GM18858 (cell line): ENCODE results near the gene LRCOL1.

ENCODE experiments used
- ATAC-seq: cut with Tn5 transposase; IDR thresholded peaks from one replicate; pipeline ENCODE4 v1.9.1; 2021; ENCODE audit not compliant: unreplicated experiment

LRCOL1 gene

DNA sequence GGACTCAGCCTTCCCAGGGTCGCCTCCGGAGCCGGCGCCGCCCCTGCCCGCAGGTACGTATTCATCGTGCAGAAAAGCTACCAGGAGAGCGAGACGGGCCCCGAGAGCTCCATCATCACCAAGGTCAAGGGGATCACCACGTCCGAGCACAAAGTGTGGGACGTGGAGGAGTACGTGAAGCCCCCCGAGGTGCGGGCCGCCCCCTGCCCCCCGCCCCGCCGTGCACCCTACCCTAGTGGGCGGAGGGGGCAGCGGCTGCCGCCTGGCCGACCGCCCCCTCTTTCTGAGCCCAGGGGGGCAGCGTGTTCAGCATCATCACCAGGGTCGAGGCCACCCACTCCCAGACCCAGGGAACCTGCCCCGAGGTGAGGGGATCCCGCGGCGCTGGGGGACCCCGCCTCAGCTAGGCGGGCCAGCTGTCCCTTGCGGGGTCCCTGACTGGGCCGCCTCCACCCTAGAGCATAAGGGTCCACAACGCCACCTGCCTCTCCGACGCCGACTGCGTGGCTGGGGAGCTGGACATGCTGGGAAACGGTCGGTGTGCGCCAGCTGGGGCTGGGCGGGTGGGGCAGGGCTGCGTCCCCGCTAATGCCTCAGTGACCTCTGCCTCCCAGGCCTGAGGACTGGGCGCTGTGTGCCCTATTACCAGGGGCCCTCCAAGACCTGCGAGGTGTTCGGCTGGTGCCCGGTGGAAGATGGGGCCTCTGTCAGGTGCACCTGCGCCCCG is 9.2 kb upstream of the LRCOL1 start:
- no peak for ATAC-seq

GRCh38 chr12:132619071-132619385 is 8.6 kb upstream of the LRCOL1 start:
- ATAC-seq: no peak

- ATAC-seq: no peak
Observed at GRCh38 chr12:132618683-132619043, 8.3 kb upstream of the LRCOL1 start, which contains the start of gene P2RX2. TSS of gene P2RX2 (plus strand) at chr12:132618776. CDS start at chr12:132618817, 41 bp downstream.

DNA sequence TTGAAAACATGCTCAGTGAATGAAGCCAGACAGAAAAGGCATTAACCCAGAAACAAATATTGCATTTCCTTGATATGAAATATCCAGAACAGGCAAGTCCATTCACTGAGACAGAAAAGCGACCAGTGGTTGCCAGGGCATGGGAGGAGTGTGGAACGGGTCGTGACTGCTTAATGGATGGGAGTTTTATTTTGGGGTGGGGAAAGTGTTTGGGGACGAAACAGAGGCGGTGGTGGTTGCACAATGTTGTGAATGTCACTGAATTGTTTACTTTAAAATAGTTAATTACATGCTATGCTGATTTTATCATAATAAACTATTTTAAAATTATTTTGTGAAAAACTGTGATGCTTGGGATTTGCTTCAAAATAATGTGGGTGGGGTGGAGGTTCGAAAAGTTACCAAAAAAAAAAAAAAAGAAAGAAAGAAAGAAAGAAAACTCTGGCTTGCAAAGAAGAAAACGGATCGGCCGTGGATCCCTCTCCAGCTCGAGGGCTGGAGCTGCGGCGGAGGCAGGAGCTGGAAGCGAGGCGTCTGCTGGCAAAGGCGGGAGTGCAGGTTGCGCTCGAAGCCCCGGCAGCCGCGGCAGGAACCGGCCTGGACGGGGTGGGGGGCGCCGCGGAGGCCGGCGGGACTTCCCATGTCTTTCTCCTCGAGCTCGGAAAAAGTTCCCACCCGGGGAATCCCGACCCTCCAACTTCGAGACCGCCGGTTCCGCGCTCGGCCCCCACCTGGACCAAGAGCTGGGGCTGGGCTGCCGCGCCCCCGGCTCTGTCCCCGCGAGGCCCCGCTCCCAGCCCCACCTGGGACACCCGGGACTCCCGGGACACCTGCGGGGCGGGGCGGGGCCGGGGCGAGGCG is 7.7 kb upstream of the LRCOL1 start:
- ATAC-seq: no peak

GRCh38 chr12:132617135-132617701 is 6.8 kb upstream of the LRCOL1 start:
- ATAC-seq: no peak

GRCh38 chr12:132615579-132616038 is 5.2 kb upstream of the LRCOL1 start:
- ATAC-seq: no peak

DNA sequence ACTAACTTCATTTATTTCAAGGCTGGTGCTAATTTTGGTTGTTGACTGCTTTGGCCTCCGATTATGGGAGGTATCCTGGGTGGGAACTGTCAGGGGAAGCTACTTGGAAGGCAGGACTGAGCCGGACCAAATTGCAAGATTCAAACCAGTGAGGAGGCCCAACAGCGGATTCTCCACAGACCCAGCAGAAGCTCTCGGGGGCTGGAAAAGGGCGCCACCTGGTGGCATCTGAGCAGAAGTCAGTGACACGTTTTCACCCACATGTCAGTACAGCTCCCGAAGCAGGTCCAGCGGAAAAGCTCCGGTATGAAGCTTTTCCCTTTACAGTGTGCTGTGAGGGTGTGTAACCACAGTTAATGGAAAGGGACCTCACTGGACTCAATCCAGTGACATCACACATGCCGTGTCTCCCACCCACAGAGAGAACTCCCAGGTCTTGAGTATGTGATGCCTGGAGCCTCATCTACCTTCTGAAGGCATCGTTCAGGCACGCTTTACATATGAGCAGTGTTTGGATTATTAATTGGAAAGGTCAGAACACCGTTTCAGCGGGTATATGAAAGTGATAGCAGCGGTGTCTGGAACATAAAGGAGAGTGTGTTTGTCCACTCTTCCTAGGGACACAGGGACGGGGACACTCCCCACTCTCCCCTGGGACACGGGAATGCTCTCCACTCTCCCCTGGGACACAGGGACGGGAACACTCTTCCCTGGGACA is 4.6 kb upstream of the LRCOL1 start:
- ATAC-seq: no peak

- ATAC-seq: no peak
Observed at GRCh38 chr12:132614029-132614428, 3.6 kb upstream of the LRCOL1 start.

- ATAC-seq: no peak
Observed at GRCh38 chr12:132611620-132612019, 1.2 kb upstream of the LRCOL1 start.

DNA sequence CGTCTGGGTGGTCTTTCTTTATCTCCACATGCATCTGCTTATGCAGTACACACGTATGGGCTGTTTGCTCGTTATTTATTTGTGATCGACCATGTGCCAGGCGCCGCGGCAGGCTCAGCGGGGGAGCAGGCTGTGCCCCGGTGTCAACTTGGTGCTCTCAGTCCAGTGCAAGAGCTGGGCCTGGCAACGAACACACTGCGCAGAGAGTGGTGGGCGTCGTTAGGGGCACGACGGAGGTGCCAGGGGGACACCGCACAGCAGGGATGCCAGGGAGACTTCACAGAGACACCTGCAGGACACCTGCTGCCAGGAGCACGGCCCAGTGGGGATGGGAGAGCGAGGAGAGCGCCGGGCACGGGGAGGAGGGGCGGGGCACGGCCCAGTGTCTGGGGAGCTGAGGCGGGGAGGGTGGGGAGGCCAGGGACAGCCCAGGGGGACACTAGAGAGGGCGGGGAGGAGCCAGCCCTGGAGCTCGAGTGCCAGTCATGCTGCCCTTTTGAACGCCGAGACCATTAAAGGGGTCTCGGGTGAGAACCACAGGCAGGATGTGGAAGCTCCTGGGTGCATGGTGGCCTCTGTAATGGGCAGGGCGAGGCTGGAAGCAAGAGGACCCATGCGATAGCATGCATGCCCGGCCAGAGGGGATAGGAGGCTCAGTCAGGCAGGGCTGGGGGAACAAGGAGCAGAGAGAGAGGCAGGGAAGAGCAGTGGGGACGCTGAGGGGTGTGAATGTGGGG is 652 bp upstream of the LRCOL1 start:
- no peak for ATAC-seq

- ATAC-seq: no peak
Observed at GRCh38 chr12:132608231-132609171, 1.9 kb downstream of the LRCOL1 start.

GRCh38 chr12:132606927-132607326 is 3.5 kb downstream of the LRCOL1 start:
- ATAC-seq: no peak

- no peak for ATAC-seq
Observed at GRCh38 chr12:132606466-132606865, 3.9 kb downstream of the LRCOL1 start.

DNA sequence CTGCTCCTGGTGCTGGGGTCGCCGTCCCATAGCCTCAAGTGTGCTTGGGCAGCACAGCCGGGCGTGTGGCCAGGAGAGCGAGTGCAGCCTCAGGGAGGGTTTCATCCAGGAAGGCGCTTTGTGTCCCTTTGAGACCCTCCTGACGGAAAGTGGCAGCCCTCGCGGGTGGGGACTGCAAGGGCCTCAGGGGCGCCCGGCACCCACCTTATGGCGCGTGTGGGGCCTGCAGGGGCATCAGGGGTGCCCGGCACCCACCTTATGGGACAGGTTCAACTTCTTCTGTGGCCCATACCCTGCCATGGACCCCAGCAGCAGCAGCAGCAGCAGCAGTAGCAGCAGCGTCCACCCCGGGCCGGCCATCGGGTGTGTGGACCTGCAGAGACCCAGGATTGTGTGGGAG is 4.5 kb downstream of the LRCOL1 start:
- no peak for ATAC-seq

GRCh38 chr12:132604668-132605441 is 5.5 kb downstream of the LRCOL1 start:
- no peak for ATAC-seq

DNA sequence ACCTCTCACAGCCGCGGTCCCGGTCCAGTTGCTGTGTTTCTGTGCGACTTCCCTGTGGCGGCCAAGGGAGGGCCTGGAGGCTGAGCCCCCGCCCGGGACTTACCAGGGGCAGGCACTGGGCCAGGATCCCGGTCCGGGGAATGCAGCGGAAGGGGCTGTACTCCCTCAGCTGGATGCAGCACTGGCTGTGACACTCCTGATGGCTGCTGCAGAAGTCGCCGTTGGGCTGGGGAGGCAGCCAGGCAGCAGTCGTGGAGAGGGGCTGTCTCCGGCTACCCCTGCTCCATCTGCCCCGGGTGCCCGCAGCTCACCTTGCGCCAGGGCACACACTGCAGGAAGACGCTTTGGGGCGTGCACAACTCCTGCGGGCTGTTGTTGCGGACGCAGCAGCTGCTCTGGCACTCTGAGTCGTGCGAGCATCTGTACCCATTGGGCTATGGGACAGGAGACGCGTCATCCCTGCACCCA is 6.2 kb downstream of the LRCOL1 start:
- no peak for ATAC-seq

GRCh38 chr12:132603240-132604150 is 6.9 kb downstream of the LRCOL1 start:
- ATAC-seq: no peak
